ENCODE results near the gene S100A11.
"Not testable (repeated sequence)": the region's sequence is repeated elsewhere in the genome, so short reads cannot be mapped to it uniquely, and the experiment has no call there.

Gene S100A11

GRCh38 chr1:152036267-152037216, at the start of gene S100A11:
Gene S100A11, minus strand, starts transcription at chr1:152037004. Its CDS starts 89 bp downstream, at chr1:152036915.
- peak; percentile 94 for DNase-seq (ENCODE audit: low spot score)
- Histone ChIP-seq H3K27ac (peak within 1 kb of the TSS; percentile 87 to 95), H3K4me3 (peak within 1 kb of the TSS; percentile 85)
- TF ChIP-seq, protein P1, sequence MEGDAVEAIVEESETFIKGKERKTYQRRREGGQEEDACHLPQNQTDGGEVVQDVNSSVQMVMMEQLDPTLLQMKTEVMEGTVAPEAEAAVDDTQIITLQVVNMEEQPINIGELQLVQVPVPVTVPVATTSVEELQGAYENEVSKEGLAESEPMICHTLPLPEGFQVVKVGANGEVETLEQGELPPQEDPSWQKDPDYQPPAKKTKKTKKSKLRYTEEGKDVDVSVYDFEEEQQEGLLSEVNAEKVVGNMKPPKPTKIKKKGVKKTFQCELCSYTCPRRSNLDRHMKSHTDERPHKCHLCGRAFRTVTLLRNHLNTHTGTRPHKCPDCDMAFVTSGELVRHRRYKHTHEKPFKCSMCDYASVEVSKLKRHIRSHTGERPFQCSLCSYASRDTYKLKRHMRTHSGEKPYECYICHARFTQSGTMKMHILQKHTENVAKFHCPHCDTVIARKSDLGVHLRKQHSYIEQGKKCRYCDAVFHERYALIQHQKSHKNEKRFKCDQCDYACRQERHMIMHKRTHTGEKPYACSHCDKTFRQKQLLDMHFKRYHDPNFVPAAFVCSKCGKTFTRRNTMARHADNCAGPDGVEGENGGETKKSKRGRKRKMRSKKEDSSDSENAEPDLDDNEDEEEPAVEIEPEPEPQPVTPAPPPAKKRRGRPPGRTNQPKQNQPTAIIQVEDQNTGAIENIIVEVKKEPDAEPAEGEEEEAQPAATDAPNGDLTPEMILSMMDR (IDR thresholded peaks at IDR 0.05) = no peak

DNA sequence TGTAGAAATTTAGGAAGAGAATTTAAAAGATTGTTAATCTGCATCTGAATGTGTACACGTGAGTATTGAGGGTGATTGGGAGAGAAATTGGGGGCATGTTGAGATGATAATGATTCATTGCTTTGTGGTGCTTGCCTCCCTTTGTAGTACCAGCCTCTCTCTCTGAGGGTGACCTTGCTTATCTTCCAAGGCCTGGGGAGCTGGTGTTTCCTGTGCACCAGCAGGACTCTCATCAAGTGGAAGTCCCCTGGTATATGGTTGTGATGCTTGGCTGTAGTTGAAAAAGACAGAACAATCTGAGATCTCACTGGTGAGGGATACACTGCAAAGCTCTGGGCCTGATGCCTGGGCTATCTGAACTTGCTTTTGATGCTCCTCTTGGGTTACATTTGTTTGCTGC, 48.0 kb upstream of the S100A11 start:
- Histone ChIP-seq H3K4me3 (no peak overlapping the region), H3K27ac (no peak overlapping the region)
- no peak for DNase-seq (ENCODE audit: low spot score)
- TF ChIP-seq, protein P1 (IDR thresholded peaks at IDR 0.05) = no peak

DNA sequence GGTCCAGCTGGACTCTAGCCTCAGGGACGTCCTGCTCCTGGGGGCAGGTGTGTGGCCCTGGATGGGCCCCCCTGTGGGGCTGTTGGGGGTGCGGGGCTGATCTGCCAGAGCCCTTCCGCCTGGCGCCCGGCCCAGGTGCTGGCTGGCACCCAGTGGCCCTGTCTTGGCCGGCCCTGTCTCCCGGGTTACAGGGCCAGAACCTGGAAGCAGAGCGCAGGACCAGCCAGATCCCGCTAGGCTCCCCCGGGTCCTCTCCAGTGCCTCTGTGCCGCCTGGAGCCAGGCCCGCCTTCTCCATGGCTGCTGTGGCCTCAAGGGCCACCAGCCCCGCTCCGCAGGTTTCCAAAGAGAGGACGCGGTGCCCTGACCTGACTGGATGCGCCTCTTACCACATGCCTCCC, 44.2 kb upstream of the S100A11 start:
- not testable (repeated sequence) for H3K4me3 ChIP-seq; DNase-seq (ENCODE audit: low spot score); H3K27ac ChIP-seq

DNA sequence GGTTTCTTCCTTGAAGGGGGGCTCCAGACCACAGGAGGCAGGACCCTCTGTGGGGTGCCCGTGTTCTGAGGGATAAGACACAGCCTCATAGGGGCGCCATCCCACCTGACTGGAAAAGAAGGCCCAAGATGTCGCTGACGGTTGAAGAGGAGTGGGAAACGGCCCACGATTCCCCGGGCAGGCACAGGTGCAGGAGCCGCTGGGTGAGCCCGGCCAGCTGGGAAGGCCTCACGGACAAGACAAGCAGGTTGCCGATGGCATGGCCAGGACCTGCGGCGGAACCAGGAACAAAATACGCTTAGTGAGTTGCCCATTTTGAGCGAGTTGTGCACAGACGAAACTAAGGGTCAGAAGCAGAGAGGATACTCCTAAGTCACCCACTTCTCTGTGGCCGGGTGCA, 43.7 kb upstream of the S100A11 start:
- DNase-seq (ENCODE audit: low spot score); H3K27ac ChIP-seq; H3K4me3 ChIP-seq: not testable (repeated sequence)

GRCh38 chr1:152078831-152079441, 42.1 kb upstream of the S100A11 start:
- TF ChIP-seq, protein P1 (IDR thresholded peaks at IDR 0.05) = no peak
- Histone ChIP-seq H3K4me3 (no peak overlapping the region), H3K27ac (no peak overlapping the region)
- no peak for DNase-seq (ENCODE audit: low spot score)

GRCh38 chr1:152072311-152072710, 35.5 kb upstream of the S100A11 start:
- Histone ChIP-seq H3K4me3 (no peak overlapping the region), H3K27ac (no peak overlapping the region)
- no peak for DNase-seq (ENCODE audit: low spot score)
- TF ChIP-seq, protein P1 (IDR thresholded peaks at IDR 0.05) = no peak

DNA sequence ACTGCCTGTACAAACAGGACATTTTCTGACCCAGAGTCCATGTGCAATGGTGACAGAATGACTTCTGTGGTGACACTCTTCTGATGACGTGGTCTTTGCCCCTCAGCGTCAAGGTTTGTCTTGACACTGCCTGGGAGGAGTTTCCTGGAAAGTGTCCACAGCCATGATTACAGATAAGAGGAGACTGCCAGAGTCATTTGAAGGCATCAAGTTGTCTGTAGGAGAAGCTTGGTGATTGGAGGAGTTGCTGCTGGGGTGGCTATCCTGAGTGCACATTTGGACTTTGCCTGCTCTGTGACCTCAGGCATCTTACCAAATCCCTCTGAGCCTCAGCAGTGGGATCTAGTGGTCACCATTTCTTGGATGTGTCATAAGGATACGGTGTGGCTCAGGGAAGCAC, 34.3 kb upstream of the S100A11 start:
- H3K27ac ChIP-seq = no peak overlapping the region
- no peak overlapping the region for H3K4me3 ChIP-seq
- TF ChIP-seq, protein P1 (IDR thresholded peaks at IDR 0.05) = no peak
- DNase-seq (ENCODE audit: low spot score) = no peak

DNA sequence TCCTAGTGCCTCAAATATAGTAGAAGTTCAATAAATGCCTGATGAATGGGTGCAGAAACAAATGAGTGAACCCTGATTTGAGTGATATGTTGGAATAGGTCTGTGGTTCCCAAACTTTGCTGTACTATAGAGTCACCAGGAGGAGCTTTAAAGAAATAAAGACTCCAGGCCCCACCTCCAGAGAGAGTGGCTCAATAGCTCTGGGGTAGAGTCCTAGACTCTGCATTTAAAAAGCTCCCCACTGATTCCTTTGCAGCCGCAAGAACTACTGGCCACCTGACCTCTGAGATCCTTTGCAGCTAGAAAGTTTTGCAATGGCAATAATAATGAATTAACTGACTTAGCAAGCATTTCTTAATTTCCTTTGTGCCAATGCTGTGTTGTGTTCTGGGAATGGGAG, 31.1 kb upstream of the S100A11 start:
- H3K4me3 ChIP-seq = no peak overlapping the region
- no peak for DNase-seq (ENCODE audit: low spot score)
- TF ChIP-seq, protein P1 (IDR thresholded peaks at IDR 0.05) = no peak

More for the DNA sequence above, 31.1 kb upstream of the S100A11 start:
- no peak overlapping the region for H3K27ac ChIP-seq

Measured in coronary artery (tissue), 2 donors.